H9 (cell line): ENCODE data around the gene LAMC2. TPM values are rescaled to one million over a fixed set of nuclear protein-coding genes. Genes with fewer than 3 reads are reported as not detected.

Source experiments
- DNase-seq: peaks from one replicate; pipeline ENCODE4 v3.0.0-alpha.2; 2017
- H2AFZ ChIP-seq: one replicate; pipeline ENCODE4 v1.6.1; 2013; ENCODE audit warnings: mild to moderate bottlenecking, low read length, control low read depth, moderate library complexity
- H2AK5ac ChIP-seq: 2 replicates; pipeline ENCODE4 v1.6.1; 2013; ENCODE audit warnings: low read length, control low read depth, mixed read lengths; ENCODE audit not compliant: insufficient read length
- H2BK120ac ChIP-seq: one replicate; pipeline ENCODE4 v1.6.1; 2013; ENCODE audit warnings: low read depth, mild to moderate bottlenecking, low read length, control low read depth, inconsistent platforms; ENCODE audit not compliant: poor library complexity, severe bottlenecking
- H2BK12ac ChIP-seq: 2 replicates; pipeline ENCODE4 v1.6.1; 2013; ENCODE audit warnings: low read length, control low read depth, mixed read lengths, low read depth; ENCODE audit not compliant: insufficient read length
- H2BK15ac ChIP-seq: 2 replicates; pipeline ENCODE4 v1.6.1; 2013; ENCODE audit warnings: low read depth, low read length, control low read depth
- H2BK20ac ChIP-seq: one replicate; pipeline ENCODE4 v1.6.1; 2013; ENCODE audit warnings: low read depth, mild to moderate bottlenecking, low read length, control low read depth, inconsistent platforms; ENCODE audit not compliant: poor library complexity, severe bottlenecking
- H2BK5ac ChIP-seq: 2 replicates; pipeline ENCODE4 v1.6.1; 2013; ENCODE audit warnings: low read length, control low read depth, mixed read lengths; ENCODE audit not compliant: insufficient read length
- H3K14ac ChIP-seq: 2 replicates; pipeline ENCODE4 v1.6.1; 2013; ENCODE audit warnings: low read length, control low read depth; ENCODE audit not compliant: insufficient read depth
- H3K18ac ChIP-seq: 2 replicates; pipeline ENCODE4 v1.6.1; 2013; ENCODE audit warnings: low read depth, mild to moderate bottlenecking, mixed read lengths, low read length, control low read depth; ENCODE audit not compliant: insufficient read length
- H3K23ac ChIP-seq: 2 replicates; pipeline ENCODE4 v1.6.1; 2013; ENCODE audit warnings: low read length, control low read depth, mixed read lengths, low read depth; ENCODE audit not compliant: insufficient read length
- H3K23me2 ChIP-seq: 2 replicates; pipeline ENCODE4 v1.6.1; 2013; ENCODE audit warnings: low read depth, mild to moderate bottlenecking, mixed read lengths, low read length, control low read depth; ENCODE audit not compliant: insufficient read length, poor library complexity, severe bottlenecking
- H3K27ac ChIP-seq: 2 replicates; pipeline ENCODE4 v1.5.1; 2013; ENCODE audit warnings: low read length, control low read depth, mixed read lengths, low read depth; ENCODE audit not compliant: insufficient read length
- H3K27me3 ChIP-seq: 2 replicates; pipeline ENCODE4 v1.6.1; 2013; ENCODE audit warnings: low read length, control low read depth, inconsistent platforms; ENCODE audit not compliant: insufficient read depth
- H3K4ac ChIP-seq: 2 replicates; pipeline ENCODE4 v1.6.1; 2013; ENCODE audit warnings: low read depth, mild to moderate bottlenecking, control low read depth, inconsistent platforms, low read length, moderate library complexity
- H3K4me1 ChIP-seq: 2 replicates; pipeline ENCODE4 v1.6.1; 2013; ENCODE audit warnings: low read length, control low read depth, inconsistent platforms; ENCODE audit not compliant: insufficient read depth
- H3K4me2 ChIP-seq: 2 replicates; pipeline ENCODE4 v1.6.1; 2013; ENCODE audit warnings: low read length, control low read depth, mixed read lengths; ENCODE audit not compliant: insufficient read length, insufficient read depth
- H3K56ac ChIP-seq: 2 replicates; pipeline ENCODE4 v1.6.1; 2013; ENCODE audit warnings: low read depth, mild to moderate bottlenecking, mixed read lengths, low read length, control low read depth; ENCODE audit not compliant: insufficient read length
- H3K79me1 ChIP-seq: 2 replicates; pipeline ENCODE4 v1.6.1; 2013; ENCODE audit warnings: low read depth, mild to moderate bottlenecking, moderate library complexity, low read length, control low read depth, inconsistent platforms; ENCODE audit not compliant: insufficient read depth, poor library complexity, severe bottlenecking
- H3K79me2 ChIP-seq: 2 replicates; pipeline ENCODE4 v1.6.1; 2013; ENCODE audit warnings: low read length, control low read depth, inconsistent platforms; ENCODE audit not compliant: insufficient read depth
- H3K9ac ChIP-seq: 2 replicates; pipeline ENCODE4 v1.6.1; 2013; ENCODE audit warnings: low read length, control low read depth, mixed read lengths; ENCODE audit not compliant: insufficient read length; ENCODE audit errors: extremely low read depth
- H3K9me3 ChIP-seq: one replicate; pipeline ENCODE4 v1.6.1; 2013; ENCODE audit warnings: low read depth, low read length, inconsistent platforms; ENCODE audit not compliant: control insufficient read depth
- H3T11ph ChIP-seq: one replicate; pipeline ENCODE4 v1.6.1; 2013; ENCODE audit warnings: mild to moderate bottlenecking, low read length, control low read depth, inconsistent platforms
- H4K20me1 ChIP-seq: one replicate; pipeline ENCODE4 v1.6.1; 2013; ENCODE audit not compliant: control insufficient read depth, insufficient read length, insufficient read depth
- H4K5ac ChIP-seq: 2 replicates; pipeline ENCODE4 v1.6.1; 2013; ENCODE audit warnings: low read depth, mild to moderate bottlenecking, mixed read lengths, low read length, control low read depth; ENCODE audit not compliant: insufficient read length
- H4K8ac ChIP-seq: replicated peaks from 2 replicates; pipeline ENCODE4 v1.6.1; 2013; ENCODE audit warnings: low read length, control low read depth, mixed read lengths, low read depth; ENCODE audit not compliant: insufficient read length
- H4K91ac ChIP-seq: 2 replicates; pipeline ENCODE4 v1.6.1; 2013; ENCODE audit warnings: low read depth, mild to moderate bottlenecking, moderate library complexity, mixed read lengths, low read length, control low read depth; ENCODE audit not compliant: insufficient read length
- H3K27ac Mint-ChIP-seq, 3 experiments: 2 replicates in 2 of 3; 3 replicates in 1 of 3; pipeline ENCODE4 v1.8.0; 2020 to 2021; ENCODE audit warnings: mixed read lengths in 3 of 3, mild to moderate bottlenecking in 1 of 3, moderate library complexity in 1 of 3
- H3K27me3 Mint-ChIP-seq: 2 replicates; pipeline ENCODE4 v1.8.0; 2021; ENCODE audit warnings: low read depth, mild to moderate bottlenecking, moderate library complexity, mixed read lengths
- H3K36me3 Mint-ChIP-seq, 3 experiments: 2 replicates in 2 of 3; 3 replicates in 1 of 3; pipeline ENCODE4 v1.8.0; 2020 to 2021; ENCODE audit warnings: low read depth in 3 of 3, mixed read lengths in 3 of 3; ENCODE audit not compliant: insufficient read depth in 1 of 3
- H3K4me1 Mint-ChIP-seq, 2 experiments: 2 replicates each; pipeline ENCODE4 v1.8.0; 2020; ENCODE audit warnings: mixed read lengths in 2 of 2
- H3K4me3 Mint-ChIP-seq, 2 experiments: 2 replicates in 1 of 2; 3 replicates in 1 of 2; pipeline ENCODE4 v1.8.0; 2020 to 2021; ENCODE audit warnings: mild to moderate bottlenecking in 2 of 2, mixed read lengths in 2 of 2, moderate library complexity in 1 of 2
- H3K9me3 Mint-ChIP-seq, 2 experiments: 2 replicates in 1 of 2; 3 replicates in 1 of 2; pipeline ENCODE4 v1.8.0; 2020; ENCODE audit warnings: mild to moderate bottlenecking in 2 of 2, mixed read lengths in 2 of 2, moderate library complexity in 1 of 2
- WGBS: extraction: QIAGEN DNeasy Blood & Tissue Kit; methylation state at CpG from one replicate; pipeline ENCODE4 v1.1.7; 2013; ENCODE audit warnings: missing lambda C conversion rate, low lambda C conversion rate, mixed read lengths; ENCODE audit not compliant: insufficient read length; ENCODE audit errors: extremely low coverage; 5-methylcytosine and 5-hydroxymethylcytosine counted together
- total RNA-seq: library from RNA; stranded (reverse); gene quantifications from 2 replicates; pipeline ENCODE4 v1.2.1, GENCODE V29; 2021
- TF ChIP-seq, protein P1 (sequence below): fragments of 200-600 bp; sonication (generic); conservative IDR thresholded peaks from 3 replicates; pipeline ENCODE4 v1.8.0; 2021; ENCODE audit warnings: antibody characterized with exemption, mild to moderate bottlenecking

Gene LAMC2
- total RNA-seq, 1 experiment from 2014 or later, result 7.4 TPM

DNA sequence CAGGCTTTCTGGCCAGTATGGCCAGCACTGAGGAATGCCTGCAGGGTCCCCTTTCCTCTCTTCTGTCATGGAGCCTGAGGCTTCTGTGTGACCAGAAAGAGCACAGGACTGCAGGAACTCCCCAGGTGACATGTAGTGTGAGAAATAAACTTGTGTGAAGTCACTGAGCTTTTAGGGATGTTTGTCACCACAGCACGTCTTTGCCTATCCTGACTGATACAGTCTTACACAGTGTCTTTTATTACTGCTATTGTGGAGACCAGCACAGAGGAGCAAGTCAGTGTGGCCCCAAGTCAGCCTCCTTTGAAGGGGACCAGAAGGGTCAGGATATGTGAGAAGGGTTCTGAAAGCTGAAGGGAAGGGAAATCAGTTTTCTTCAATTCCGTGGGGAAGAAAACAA, 102.5 kb downstream of the LAMC2 start:
- Mint-ChIP-seq H3K4me1 (peaks cover 24 to 26% of the 10 kb centered on the region in 2 experiments), H3K9me3 (peaks cover 0 to 3% of the 10 kb centered on the region in 2 experiments; a peak in 2 of 5 replicates), H3K4me3 (no peak overlapping the region)

More for the DNA sequence above, 102.5 kb downstream of the LAMC2 start:
- no peaks in the 10 kb centered on the region for H3K9me3 ChIP-seq
- no peaks in the 10 kb centered on the region for H3K79me1 ChIP-seq
- no peak overlapping the region for H2AFZ ChIP-seq
- H3K9ac ChIP-seq, result no peak overlapping the region
- no peak overlapping the region for H3K23ac ChIP-seq
- no peaks in the 10 kb centered on the region for H3K23me2 ChIP-seq
- Mint-ChIP-seq H3K36me3 (peaks cover 3 to 9% (median 4%) of the 10 kb centered on the region in 3 experiments; a peak in 5 of 7 replicates), H3K27me3 (no peaks in the 10 kb centered on the region), H3K27ac (0 out of 7 replicates have a peak overlapping the region, but pooled peaks of 1 of the 3 experiments have one; percentile 44)
- no peak overlapping the region for H3K56ac ChIP-seq
- H3T11ph ChIP-seq, result no peak overlapping the region
- H2BK20ac ChIP-seq, result no peak overlapping the region
- no peak overlapping the region for H2BK15ac ChIP-seq
- no peak overlapping the region for H2BK5ac ChIP-seq
- no peak overlapping the region for H2BK120ac ChIP-seq
- H3K4me1 ChIP-seq, result peaks cover 9% of the 10 kb centered on the region; the same call in 1 of the 2 replicates
- TF ChIP-seq, protein P1, sequence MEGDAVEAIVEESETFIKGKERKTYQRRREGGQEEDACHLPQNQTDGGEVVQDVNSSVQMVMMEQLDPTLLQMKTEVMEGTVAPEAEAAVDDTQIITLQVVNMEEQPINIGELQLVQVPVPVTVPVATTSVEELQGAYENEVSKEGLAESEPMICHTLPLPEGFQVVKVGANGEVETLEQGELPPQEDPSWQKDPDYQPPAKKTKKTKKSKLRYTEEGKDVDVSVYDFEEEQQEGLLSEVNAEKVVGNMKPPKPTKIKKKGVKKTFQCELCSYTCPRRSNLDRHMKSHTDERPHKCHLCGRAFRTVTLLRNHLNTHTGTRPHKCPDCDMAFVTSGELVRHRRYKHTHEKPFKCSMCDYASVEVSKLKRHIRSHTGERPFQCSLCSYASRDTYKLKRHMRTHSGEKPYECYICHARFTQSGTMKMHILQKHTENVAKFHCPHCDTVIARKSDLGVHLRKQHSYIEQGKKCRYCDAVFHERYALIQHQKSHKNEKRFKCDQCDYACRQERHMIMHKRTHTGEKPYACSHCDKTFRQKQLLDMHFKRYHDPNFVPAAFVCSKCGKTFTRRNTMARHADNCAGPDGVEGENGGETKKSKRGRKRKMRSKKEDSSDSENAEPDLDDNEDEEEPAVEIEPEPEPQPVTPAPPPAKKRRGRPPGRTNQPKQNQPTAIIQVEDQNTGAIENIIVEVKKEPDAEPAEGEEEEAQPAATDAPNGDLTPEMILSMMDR, result no peak
- H3K4ac ChIP-seq, result no peak overlapping the region
- no peak overlapping the region for H3K4me2 ChIP-seq
- DNase-seq, result no peak
- H4K20me1 ChIP-seq, result no peaks in the 10 kb centered on the region
- H3K14ac ChIP-seq, result no peak overlapping the region
- H3K27ac ChIP-seq, result no peak overlapping the region
- no peak overlapping the region for H4K5ac ChIP-seq
- H4K91ac ChIP-seq, result no peak overlapping the region
- H3K27me3 ChIP-seq, result no peaks in the 10 kb centered on the region
- H2BK12ac ChIP-seq, result no peak overlapping the region
- no peak overlapping the region for H4K8ac ChIP-seq
- H3K18ac ChIP-seq, result no peak overlapping the region
- H3K79me2 ChIP-seq, result no peaks in the 10 kb centered on the region
- no peak overlapping the region for H2AK5ac ChIP-seq
- no CpG with 5 or more reads among the region's 2 CpGs for WGBS
